ENCODE results near the gene SND1.

The SND1 gene

DNA sequence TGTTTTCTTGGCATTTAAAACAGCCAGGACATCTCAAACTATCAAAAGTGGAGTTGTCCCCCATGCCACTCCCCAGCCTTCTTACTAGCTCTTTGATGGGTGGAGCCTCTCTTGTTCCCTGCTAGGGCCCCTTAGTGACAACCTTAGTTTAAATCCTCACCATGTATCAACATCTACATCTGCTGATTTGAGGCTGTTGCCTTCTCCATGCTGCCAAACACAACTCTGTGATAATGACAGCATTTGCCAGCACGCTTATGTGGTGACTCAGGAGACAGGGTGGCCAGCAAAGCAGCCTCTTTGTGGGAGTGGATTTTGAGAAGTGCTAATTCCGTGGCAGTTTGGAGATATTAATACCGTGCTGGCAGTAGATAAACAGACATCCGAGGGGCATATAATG is 233.8 kb downstream of the SND1 start:
- FAIRE-seq = no peak

DNA sequence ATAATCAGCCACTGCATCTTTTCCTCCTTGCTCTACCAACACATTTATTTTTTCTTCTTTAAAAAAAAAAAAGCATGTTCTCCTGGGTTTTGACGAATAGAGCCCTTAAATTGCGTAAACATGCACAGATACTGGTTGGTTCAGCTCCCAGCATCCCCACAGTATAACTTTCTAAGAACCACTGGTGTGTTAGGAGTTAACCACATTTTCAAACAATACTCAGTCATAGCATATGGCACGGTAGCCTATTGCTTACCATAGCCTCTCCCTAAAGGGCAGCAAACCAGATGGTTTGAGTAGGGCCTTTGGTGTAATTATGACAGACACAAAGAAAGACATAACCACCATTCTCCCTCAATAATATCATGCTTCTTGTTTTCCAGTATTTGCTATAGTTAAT is 234.3 kb downstream of the SND1 start:
- DNase-seq (ENCODE audit: low spot score) = no peak
- no peak for FAIRE-seq

More for the DNA sequence above, 233.8 kb downstream of the SND1 start:
- DNase-seq (ENCODE audit: low spot score) = peak; percentile 8

DNA sequence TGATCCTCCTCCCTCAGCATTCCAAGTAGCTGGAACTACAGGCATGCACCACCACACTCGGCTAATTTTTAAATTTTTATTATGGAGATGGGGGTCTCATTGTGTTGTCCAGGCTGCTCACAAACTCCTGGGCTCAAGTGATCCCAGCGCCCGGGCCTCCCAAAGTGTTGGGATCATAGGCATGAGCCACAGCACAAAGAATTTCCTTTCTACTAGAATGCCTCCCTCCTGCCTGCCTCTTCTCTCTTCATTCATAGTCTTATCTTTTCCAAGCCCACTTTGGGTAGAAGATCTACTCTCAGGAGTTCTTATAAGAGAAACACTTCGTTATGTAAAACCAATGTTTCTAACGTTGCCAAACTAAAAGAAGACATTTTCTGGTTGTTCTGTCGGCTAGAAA is 235.1 kb downstream of the SND1 start:
- DNase-seq (ENCODE audit: low spot score) (no peak), FAIRE-seq (no peak)

DNA sequence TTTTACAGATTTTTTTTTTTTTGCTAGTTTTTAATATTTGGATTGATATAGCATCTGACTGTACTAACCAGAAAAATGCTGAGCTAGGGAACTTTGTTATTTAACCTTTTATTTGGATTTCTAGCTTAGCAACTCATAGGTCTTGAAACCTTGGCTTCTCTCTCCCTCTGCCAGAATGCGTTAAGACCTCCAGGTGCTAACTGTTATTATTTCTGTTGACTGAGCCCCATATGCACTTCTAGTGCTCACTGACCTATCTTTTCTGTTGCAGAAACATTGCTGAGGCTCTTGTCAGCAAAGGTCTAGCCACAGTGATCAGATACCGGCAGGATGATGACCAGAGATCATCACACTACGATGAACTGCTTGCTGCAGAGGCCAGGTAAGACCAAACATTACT is 235.6 kb downstream of the SND1 start:
- FAIRE-seq (no peak), DNase-seq (ENCODE audit: low spot score) (no peak)

DNA sequence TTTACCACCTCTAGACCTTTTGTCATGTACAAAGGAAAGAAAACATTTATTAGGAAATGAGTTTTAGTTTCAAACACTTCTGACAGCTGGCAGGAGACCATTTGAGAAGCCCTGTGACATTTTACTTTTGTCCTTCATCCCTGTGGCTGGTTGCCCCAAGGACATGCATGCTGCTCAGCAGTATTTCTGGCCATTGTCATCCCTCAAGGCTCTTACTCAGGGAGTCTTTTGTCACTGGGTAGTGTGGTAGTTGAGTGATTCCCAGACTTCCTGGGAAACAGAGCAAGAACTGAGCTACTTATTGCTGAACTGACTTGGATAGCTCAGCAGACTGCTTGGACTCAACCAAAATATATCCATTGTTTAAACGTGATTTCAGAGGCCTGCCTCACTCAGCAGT is 236.4 kb downstream of the SND1 start:
- no peak for FAIRE-seq
- DNase-seq (ENCODE audit: low spot score) = no peak

DNA sequence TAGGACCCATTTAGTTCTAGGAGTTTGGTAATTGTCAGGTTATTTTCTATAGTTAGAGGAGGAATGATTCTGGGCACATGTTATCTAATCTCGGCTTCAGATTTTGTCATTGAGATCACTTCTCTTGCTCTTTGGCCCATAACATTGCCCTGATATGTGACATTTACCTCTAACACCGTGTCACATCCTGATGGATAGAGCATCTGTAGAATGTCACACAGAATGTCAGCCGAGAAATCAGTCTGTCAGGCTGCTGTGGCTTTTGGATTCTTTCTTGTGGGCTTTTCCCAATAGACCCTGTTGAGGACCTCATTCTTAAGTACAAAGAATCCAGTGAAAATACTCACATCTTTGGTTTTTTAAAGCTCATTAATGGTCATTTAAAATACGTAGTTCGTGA is 236.8 kb downstream of the SND1 start:
- FAIRE-seq (no peak), DNase-seq (ENCODE audit: low spot score) (no peak)

DNA sequence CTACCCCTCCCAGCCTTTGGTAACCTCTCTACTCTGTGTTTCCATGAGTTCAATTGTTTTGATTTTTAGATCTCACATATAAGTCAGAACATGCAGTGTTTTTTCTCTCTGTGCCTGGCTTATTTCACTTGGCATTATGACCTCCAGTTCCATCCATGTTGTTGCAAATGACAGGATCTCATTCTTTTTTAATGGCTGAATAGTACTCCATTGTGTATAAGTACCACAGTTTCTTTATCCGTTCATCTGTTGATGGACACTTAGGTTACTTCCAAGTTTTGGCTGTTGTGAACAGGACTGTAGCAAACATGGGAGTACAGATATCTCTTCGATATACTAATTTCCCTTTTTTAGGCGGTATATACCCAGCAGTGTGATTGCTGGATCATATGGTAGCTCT is 237.7 kb downstream of the SND1 start:
- FAIRE-seq (no peak), DNase-seq (ENCODE audit: low spot score) (no peak)

DNA sequence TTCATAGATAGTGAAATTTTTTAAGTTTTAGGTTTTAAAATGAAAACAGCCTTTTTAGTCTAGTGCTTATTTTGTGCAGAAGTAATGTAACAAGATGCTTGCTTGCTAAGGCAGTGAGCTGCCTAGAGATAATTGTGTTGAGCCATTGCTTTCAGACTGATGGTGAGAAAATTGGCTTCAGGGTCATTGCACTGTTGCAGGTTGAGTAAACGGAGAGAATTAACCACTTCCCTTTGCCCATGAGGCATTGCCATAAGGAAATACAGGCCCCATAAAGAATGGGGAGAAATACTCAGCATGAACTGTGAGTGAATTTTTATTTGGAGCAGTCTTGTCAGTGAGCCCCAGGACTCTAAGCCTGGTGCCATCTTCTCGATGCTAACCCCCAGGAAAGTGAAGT is 238.7 kb downstream of the SND1 start:
- DNase-seq (ENCODE audit: low spot score) (no peak), FAIRE-seq (no peak)

DNA sequence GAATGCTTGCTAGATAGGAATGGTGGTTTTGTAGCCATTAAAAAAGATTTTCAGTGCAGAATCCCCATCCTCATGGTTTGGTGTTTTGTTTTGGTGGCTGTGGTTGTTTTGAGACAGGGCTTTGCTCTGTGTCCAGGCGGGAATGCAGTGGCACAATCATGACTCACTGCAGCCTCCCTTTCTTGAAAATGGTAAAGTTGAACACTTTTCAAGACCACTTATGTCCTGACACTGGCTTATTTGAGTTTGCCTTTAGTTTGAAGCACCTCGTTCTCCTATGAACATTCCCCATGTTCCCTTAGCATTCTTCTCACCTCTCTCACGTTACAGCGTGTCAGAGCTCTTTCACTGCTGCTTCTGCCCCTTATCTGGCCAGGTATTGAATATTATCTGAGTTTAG is 239.2 kb downstream of the SND1 start:
- FAIRE-seq (no peak), DNase-seq (ENCODE audit: low spot score) (no peak)

DNA sequence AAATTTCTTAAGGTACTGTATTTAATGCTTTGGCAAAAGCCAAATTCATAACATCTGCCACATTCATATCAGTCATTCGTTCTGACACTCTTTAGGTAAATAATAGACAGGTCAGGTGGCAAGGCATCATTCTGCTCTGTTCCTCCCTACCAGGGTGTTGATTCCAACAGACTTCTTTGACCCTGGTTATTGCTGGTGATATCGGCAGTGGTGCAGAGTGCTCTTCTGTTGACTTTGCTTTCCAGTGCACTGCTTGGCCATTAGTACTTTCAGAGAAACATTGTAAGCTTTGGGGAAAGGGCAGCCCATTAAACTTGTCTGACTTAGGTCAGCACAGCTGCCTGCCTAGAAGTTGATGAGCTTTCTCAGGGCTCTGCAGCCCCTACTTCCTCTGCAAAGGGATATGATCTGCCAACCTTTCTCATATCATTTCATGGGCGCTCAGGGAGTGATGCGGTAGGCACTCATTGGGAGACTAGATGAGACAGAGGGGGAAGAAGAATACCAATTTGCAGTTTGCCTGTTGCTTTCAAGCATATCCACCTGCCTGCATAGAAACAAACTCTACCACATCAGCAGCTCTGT is 240.0 kb downstream of the SND1 start:
- DNase-seq (ENCODE audit: low spot score) = no peak
- FAIRE-seq = no peak

DNA sequence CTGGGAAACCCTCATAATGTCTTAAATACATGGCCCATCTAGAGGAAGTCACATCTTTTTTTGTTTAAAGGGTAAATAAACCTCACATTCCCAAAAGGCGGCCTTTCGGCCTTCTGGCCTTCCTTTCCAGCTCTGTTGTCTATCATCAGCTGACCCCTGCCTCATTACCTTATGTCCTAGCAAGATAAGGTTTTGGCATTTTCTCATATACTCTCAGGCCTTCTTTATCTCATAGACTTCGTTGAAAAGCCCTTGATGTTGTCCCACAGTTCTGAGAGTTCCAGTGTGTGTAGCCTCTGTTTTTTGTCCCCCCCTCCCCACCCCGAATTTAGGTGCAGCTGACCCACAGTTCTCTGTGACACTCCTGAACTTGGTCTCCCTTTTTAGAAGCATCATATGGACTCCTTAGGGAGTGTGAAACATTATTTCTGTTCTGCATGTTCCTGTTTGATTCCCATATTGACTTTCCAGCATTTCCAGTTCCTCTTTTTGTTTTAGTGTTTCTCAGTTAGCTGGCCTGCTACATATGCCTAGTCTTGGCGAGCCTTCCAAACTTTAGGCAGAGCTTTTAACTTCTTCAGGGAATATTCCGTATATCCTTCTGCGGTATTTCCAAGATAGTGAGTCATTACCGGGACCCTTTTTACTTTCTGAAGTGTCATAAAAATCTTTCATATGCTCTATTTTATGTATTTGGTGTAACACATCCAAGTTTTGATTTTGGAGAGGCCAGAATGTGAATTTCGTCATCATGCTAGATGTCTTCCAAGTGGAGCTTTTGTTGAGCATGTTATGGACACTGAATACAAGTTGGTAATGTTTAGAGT is 240.7 kb downstream of the SND1 start:
- DNase-seq (ENCODE audit: low spot score) (no peak), FAIRE-seq (no peak)

DNA sequence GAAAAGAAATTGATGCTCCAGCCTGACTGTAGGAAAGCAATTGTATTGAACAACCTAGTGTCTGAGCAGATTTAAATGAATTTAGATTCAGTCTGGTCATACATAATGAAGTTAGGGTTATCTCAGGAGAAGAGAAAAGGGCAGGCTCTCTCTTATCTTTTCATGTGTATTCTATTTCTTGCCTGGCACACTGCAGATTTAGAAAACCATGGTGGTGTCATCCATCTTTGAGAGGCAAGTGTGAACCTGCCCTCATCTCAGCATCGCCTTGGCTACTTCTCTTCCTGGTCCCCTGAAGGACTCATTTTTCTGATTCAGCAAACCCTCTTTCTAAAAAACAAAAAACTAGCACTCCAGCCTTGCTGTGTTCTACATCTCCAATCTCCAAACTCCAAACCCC is 241.6 kb downstream of the SND1 start:
- FAIRE-seq (no peak), DNase-seq (ENCODE audit: low spot score) (no peak)

DNA sequence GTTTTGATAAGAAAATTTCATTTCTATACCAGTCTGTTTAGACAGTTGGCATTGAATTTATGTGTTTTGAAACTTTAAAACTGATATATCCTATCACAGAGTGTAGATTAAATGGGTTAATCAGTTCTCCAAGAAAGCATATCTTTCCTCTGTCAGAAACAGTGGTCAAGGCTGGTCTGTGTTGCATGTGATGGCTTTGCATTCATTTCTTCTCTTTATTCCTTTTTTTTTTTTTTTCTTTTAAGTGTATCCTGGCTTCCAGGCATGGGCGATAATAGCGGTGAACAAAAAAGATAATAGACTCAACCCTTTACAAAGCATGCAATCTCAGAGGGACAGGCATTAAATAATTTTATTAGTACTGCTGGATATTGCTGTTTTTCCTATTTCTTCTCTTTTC is 242.6 kb downstream of the SND1 start:
- DNase-seq (ENCODE audit: low spot score) = no peak
- FAIRE-seq = no peak

DNA sequence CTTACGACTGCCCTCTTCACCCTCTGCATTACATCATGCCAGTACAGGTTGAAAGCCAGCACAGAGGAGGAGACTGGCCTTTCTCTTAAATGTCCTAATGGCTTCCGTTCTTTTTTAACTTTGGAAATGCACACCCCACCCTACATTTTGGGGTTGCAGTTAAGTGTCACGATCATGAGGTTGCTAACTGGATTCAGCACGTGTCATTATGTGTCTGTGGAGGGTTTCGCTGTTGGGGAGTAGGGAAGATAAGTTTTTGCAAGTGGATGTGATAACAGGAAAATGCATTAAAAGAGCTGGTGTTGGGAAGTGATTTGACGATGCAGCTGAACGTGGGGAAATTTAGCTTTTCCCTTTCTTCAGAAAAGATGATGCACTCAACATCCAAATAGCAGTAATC is 243.4 kb downstream of the SND1 start:
- DNase-seq (ENCODE audit: low spot score) = no peak
- no peak for FAIRE-seq

DNA sequence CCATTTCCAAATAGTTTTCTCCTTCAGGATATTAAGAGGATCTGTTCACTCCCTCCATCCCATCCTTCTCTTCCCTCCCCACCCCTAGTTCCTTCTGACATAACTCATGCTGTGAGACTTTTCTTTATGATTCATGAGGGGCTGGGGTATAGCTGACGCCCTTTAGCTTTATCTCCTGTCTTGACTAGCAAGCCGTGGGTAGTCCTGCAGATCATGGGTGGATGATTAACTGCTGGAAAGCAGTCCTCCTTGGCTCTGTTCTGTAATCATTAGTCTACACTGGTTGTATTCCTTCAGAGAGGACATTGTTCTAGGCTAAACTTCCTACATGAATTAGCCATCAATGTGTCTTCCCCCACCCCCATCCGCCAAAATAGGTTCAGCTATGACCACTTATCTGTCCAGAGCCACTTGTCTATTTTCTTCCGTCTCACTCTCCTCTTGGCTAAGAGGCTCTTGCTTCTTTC is 243.9 kb downstream of the SND1 start:
- DNase-seq (ENCODE audit: low spot score) (no peak), FAIRE-seq (no peak)

DNA sequence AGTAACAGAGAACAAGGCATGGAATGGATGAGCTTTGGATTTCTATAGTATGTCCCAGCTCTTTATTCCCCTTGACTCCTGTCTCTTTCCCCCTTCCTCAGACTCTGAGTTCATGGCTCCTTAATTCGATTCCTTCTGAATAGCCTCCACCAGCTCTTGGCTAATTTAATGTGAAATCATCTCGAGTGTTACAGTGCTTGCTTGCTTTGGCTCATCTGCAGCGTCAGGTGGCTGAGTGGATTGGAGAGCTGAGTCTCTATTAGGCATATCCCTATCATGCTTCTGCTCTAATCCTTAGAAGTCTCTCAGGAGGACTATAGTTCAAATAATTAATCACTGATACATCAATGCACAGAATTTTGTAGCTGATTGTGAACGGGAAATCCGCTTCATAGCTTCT is 244.7 kb downstream of the SND1 start:
- FAIRE-seq = no peak
- no peak for DNase-seq (ENCODE audit: low spot score)

DNA sequence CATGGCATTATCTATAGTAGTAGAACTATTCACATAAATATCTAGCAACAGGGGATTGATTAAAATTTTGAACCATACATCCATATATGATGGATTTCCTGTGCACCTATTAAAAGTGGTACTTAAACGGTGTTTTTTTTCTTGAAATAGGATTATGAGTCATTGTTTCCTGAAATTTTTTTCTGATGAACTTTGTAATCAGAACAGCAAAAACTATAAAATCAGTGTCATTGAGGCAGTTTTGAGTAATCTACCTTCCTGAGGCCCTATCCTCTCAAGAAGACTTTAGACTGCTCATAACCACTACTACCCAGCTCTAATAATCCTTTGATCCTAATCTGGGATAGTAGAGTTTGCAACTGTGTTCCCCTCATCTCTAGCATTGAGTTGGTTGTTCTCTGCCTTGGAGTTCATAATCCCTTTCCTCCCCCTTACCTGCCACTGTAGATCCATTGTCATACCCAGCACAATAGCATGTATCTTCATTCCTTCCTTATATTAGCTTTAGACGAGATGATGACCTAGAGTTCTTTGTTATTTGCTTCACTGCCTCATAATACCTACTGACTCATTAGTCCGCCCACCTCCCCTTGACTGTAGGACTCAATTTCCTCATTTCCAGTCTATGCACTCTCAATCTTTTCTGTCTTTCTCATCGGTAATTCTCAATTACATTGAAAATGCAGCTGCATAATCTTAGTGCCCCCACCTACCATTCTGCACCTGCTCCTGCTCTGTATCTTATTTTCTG is 245.9 kb downstream of the SND1 start:
- no peak for FAIRE-seq
- no peak for DNase-seq (ENCODE audit: low spot score)

DNA sequence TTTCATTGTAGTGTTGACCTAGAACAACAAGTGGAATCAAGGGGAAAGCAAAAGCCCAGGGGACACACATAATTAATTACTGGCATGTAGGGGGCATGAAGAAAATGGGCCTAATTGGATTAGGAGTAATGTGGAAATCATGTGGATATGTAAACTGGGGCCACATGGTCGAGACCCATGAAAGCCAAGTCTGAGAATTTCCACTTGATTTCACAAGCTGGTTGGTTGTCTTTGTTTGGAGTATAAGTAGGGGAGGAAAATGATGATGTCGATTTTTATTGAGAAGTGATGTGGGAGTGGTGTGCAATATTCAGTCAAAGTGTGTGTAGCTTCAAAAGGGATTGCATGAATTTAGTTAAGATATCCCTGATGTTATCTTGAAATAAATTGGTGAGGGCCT is 247.4 kb downstream of the SND1 start:
- no peak for DNase-seq (ENCODE audit: low spot score)
- FAIRE-seq = no peak

DNA sequence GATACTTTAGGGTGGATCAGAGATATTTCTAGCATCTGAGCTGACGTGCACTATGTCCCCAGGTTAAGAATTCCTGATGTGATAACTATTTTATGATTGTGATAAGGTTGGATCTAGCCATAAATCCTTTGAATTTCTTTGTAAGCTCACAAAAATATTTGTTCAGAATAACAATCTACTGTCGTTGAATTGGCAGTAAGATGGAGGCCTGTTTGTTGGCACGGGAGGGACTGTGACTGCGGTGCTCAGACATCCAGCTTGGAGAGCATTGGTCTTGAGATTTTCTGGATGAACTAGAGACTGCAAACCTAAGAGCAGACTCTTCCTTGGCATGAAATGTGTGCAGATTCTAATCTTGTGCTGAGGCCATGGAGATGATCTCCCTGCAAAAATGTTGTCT is 248.1 kb downstream of the SND1 start:
- FAIRE-seq = no peak

DNA sequence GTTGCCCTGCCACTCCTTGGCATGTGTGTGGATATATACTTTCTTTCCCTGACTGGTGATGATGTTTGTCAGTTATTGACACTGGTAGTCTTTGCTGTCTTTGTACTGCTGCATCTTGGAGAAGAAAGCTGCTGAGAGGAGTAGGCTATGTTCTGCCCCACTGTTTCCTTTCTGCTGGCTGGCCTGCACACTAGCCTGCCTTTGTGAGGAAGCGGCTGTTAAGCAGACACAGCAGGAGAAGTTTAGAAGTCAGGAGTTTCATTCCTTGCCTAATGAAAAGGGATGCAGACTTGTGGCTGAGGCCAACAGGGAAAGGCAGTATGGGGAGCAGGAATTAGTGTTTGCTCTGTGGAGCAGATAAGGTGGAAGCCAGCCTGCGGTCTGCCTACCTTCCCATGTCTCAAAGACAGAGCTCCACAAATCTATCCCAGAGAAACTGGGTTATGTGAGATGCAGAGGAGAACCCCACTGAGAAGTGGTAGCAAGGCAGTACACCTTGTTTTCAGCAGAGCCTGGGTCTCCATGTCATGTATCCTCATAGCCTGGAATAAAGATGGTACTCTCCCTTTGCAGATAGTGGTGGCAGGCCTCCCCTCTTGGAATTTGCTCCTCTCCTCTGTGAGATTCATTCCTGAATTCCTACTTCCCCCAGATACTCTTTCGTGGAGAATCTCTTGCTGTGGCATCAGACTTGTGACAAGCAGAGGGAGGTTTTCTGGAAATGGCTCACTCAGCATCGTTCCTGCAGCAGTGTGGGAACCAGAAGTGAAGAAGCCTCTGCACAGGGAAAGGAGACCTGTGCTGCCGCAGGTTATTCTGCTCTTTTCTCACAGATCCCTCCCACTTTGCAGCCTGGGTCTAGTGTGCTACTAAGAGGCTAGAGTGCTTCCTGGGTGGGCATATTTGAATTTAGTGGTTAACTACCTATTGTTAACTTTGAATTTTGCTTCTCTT is 249.0 kb downstream of the SND1 start:
- FAIRE-seq = no peak
- DNase-seq (ENCODE audit: low spot score) = no peak

More for the DNA sequence above, 248.1 kb downstream of the SND1 start:
- DNase-seq (ENCODE audit: low spot score) = no peak

Measured in urothelium cell line (cell line).